ENCODE data around the gene MRPS24.
"Not testable (repeated sequence)": the region's sequence is repeated elsewhere in the genome, so short reads cannot be mapped to it uniquely, and the experiment has no call there.

Gene MRPS24

DNA sequence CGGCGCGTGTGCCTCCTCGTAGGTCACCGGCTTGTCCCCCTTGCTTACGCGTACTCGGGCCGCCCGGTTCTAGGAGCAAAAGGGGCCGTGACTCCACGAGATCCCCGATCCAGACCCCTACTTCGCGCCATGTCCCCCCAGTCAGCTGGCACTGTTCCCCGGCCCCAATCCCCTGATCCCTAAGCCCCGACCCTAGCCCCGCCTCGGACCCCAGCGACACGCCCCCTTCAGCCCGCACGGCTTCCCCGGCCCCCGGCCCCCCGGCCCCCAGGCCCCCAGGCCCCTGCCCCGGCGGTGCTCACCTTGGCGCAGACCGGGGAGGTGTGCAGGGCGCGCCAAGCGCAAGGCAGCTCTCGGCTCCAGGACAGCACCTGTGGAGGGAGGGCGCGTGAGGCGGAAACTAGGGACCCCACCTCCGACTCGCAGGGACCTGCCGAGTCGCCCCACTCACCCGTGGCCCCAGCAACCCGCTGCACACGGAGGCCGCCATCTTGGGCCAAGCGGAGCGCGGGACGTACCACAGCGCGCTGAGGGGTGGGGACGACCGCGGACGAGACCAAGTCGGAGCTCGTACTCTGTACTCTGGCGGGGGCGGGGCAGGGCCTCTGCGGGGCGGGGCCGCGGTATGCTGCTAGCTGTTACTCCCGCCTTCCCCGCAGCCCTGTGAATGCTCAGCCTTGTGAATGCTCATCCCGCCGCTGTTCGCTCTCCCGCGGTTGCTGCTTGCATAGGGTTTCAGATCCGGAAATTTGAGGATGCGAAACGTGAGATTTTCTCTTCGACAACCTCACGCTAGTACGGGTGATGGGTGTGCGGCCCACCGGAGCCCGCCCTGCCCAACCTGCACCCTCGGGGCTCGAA lies at the start of gene MRPS24:
MRPS24 (minus strand) TSS at position 512 of the 861 bp plus-strand sequence; CDS start at position 490, 22 bp downstream.
- DNase-seq (ENCODE audit: low read depth): peak; percentile 70

DNA sequence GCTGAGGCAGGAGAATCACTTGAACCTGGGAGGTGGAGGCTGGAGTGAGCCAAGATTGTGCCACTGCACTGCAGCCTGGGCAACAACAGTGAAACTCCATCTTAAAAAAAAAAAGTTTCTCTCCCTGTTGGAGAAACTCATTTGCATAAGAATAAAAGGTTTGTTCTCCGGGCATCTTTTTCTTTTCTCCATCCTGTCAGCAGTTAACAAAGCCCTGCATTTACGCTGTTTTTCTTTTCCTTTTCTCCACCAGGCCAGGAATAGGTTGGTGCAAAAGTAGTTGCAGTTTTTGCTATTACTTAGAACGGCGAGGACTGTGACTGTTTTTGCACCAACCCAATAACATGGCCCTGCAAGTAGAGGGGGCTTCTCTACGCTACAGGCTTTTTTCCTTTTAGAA lies 46.6 kb upstream of the MRPS24 start:
- no peak for DNase-seq (ENCODE audit: low read depth)

DNA sequence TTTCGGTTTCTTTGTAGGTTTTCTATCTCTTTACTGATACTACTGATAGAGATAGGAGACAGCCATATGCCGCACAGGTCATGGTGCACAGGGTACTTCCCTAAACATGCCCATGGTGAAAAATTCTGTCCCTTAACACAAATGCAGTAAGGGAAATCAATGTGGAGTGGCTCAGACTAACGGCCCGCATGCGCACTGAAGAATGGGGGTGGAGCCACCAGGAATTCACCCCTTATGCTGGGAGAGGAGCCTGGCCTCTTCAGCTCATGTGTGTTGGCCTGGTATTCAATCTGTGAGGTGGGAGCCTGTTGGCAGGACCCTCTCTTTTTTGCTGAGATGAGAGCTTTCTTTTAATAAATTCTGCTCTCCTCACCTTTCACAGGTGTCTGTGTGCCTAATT lies 45.5 kb upstream of the MRPS24 start:
- no peak for DNase-seq (ENCODE audit: low read depth)

DNA sequence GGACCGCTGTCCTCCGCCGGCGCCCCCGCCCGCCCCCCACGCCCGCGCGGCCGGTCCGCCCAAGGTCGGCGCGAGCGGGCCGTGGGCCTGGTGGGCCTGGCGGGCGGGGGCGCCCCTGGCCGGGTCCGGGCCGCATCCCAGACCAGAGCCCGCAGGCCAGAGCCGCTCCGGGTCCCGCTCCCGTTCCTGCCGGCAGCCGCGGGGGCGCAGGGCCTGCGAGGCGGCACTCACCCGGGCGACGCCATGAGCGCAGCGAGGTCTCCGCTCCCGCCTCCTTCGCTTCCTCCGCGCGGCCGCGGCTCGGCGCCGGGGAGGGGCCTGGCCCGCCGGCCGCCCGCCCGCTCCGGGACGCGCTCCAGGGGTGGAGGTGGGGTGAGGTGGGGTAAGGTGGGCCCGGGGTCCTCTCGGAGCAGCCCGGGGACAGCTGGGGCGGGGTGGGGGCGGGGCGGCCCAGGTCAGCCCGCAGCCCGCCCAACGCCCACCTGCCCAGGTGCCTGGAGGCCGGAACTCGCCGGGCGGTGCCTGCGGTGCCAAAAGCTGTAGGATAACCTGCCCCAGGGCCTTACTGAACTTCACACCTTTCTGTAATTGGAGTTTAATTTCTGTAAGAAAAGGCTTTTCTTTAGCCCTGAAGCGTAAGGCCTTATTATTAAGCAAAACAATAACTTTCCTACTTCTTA lies 37.2 kb upstream of the MRPS24 start, which contains the start of gene URGCP:
URGCP (minus strand) TSS at position 266 of the 680 bp plus-strand sequence; CDS start at position 245, 21 bp downstream.
- no peak for DNase-seq (ENCODE audit: low read depth)

DNA sequence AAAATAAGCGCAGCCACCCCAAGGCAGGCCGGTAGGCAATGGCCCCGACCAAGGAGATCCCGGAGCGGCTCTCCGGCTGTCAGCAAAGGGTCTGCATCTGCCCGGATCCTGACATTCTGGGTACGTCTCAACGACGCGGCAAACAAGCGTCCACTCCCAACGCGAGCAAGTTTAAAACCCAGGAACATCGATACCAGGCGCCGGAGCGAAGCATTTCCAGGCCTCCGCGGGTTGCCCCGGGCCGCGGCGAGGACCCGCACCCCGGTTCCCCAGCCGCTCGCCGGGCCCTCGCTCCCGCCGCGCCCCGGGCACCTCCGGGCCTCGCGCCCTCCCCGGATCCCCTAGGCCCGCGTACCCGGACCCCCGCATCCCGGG lies 36.6 kb upstream of the MRPS24 start:
- DNase-seq (ENCODE audit: low read depth): no peak

DNA sequence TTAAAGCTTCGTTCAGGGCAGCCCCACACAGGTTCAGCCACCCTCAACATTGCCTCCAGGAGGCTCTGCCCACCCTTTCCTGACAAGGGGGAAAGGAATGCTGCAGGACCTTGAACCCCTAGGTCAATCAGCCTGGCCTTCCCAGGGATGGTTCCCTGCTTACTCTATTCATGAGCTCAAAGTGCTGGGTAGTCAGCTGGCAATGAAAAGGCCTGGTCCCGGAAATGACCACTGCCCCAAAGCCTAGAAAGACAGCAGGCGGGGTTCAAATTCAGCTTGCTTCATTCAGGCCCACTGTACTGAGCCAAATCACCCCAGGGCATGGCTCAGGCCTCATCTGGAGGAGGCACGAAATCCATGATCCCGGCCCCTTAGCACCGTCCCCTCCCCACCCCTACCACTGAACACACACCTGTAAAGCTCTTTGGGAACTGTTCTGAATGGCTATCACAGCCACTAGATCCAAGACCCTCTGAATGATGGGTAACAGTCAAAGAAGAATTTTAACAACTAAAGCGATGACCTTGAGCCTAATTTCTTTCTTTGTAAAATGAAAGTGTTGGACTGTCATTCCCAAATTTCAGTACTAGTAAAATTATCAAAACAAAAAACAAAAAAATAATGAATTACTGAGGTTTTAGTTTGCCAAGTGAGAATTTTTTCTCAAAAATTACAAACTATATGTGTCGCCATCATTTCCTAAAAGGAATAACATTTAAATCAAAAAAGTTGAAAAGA lies 36.1 kb upstream of the MRPS24 start:
- DNase-seq (ENCODE audit: low read depth): no peak

DNA sequence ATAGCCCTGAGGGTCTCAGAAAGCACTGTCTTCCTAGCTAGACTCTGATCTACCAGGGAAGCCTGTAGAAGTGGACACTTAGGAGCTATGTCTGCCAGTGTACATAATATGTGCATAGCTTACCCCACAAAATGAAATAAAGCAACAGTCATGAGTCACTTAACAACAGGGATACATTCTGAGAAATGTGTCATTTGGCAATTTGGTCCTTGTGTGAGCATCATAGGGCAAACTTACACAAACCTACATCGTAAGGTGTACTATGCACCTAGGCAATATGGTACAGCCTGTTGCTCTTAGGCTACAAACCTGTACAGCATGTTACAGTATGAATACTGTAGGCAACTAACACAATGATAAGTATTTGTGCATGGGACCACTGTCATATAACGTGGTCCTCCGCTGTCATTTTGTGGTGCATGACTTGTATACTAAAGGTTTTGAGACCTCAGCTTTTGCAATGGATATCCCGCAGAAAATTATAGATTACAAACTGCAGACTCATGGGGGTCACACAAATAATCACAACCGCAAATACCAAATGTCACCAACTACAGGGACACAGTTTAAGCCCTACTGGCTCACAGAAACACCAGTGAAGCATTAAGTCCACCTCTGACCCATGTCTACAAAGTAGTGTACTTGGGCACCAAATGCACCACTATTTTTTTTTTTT lies 35.4 kb upstream of the MRPS24 start:
- DNase-seq (ENCODE audit: low read depth): no peak

DNA sequence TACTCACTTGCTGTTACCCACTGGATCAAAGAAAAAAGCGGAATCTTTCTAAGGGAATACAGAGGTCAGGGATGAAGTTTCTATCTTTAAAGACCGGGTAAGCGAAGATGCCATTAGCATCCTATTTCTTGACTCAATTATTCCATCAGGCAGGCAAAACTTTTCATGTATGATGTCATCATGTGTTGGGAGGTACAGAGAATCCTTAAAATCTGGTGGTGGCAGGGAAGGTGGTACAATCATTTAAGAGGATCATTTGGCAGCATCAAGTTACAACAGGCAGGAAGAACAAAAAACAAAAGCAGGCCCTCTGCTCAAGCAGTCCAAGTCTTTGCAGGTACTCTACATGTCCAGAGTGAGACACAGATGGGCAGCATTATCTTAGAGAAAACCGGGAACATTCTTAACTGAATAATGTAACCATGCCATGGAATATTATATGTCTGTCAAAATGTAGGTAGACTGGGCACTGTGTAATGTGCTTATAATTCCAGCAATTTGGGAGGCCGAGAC lies 33.3 kb upstream of the MRPS24 start:
- DNase-seq (ENCODE audit: low read depth): no peak

DNA sequence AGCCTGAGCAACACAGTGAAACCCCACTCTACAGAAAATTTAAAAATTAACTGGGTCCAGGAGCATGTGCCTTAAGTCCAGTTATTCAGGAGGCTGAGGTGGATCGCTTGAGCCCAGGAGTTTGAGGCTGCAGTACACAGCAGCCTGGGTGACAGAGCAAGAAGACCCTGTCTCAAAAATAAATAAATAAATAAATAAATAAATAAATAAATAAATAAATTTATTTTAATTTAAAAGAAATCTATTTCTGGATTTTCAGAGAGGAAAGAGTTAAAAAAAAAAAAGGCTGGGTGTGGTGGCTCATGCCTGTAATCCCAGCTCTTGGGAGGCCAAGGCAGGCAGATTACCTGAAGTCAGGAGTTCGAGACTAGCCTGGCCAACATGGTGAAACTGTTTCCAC lies 29.3 kb upstream of the MRPS24 start:
- not testable (repeated sequence) for DNase-seq (ENCODE audit: low read depth)

DNA sequence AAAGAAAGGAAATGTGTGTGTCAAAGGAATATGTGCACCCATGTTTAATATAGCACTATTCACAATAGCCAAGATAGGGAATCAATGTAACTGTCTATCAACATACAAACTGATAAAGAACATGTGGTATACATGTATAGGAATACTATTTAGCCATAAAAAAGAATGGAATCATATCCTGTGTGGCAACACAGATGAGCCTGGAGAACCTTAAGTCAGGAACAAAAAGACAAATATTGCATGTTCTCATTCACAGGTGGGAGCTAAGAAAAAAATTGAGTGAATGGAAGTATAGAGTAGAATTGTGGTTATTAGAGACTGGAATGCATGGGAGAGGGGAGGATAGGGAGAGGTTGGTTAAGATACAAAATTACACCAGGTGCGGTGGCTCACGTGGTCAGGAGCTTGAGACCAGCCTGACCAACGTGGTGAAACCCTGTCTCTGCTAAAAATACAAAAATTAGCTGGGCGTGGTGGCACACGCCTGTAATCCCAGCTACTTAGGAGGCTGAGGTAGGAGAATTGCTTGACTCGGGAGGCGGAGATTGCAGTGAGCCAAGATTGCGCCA lies 26.6 kb upstream of the MRPS24 start:
- DNase-seq (ENCODE audit: low read depth): no peak

DNA sequence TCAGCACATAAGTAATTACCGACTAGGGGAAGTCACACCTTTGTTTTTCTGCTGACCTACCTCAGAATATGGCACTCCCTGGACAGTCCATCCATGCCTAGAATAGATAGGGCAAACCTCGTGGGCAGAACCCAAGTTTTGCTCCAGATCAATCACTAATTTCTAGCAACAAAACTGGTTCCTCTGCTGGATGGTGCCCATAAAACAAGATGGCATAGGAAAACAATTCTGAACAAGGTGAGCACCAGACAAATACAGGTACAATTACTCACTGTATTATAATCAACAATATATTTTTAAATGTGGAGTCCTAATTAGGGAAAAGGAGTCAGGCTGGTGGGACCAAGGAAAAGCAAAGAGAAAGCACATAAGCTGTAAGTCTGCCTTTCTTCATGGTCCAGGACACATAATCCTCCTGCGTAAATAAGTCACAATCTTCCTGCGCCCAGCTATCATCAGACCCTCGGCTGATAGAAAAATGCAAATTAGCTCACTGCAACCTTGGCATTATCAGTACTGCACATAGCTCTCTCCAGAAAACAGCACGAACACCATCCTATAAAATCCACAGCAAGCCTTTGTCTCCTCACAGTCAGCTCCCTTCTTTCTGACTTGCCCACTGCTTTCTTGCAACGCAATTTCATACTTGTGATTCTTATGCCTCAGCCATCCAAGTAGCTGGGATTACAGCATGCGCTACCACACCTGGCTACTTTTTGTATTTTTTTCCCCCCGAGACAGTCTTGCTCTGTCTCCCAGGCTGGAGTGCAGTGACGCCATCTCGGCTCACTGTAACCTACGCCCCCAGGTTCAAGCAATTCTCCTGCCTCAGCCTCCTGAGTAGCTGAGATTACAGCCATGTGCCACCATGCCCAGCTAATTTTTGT lies 22.0 kb upstream of the MRPS24 start:
- no peak for DNase-seq (ENCODE audit: low read depth)

DNA sequence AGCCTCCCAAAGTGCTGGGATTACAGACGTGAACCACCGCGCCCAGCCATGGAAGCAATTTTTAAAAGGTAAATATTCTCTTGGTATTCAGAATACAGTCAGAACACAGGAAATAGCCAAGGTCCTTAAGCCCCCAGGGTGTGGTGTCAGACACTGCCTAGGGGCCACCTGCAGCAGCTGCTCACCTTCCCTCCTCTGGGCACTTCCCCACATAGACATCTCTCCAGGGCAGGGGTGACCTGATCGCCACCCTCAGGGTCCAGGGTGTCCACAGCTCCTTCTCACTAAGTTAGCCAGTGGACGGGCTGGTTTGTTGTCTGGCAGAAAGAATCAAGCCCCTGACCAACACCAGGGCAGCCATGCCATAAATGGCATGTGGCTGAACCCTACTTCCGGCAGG lies 21.2 kb upstream of the MRPS24 start:
- DNase-seq (ENCODE audit: low read depth): no peak

DNA sequence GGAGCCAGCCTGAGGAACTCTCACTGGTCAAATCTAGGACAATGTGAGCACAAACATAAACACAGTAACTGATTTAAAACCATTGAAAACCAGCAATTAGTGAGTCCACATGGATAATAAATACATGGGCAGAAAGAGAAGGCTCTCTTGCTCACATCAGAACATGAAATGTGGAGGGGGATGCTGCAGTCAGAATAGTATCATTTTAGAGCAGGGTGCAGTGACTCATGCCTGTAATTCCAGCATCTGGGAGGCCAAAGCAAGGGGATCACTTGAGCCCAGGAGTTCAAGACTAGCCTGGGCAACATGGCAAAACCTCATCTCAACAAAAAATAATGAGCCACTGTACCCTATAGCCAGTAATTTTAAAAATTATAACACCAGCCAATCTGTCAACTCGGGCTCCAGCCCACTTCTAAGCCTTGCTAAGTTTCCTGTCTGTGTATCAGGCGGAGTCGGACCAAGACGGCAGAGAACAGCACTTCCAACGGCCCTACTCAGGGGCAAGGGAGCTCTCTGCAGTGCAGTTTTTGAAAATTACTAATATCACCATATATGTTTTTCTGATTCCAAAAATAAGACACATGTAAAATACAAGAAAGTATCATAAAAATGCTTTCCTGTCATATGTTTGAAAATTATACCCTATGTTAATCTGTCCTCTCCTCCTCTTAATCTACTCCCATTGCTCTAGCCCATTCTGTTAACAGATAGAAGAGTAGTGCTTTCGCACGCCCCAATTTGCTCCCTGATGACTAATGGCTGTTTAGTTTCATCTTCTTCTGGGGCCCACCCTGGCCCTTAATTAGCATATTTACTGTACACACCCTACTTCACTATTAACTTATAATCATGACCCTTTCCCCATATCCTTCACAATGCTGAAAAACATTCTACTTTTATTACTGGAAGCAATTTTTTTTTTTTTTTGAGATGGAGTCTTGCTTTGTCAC lies 20.0 kb upstream of the MRPS24 start:
- no peak for DNase-seq (ENCODE audit: low read depth)

DNA sequence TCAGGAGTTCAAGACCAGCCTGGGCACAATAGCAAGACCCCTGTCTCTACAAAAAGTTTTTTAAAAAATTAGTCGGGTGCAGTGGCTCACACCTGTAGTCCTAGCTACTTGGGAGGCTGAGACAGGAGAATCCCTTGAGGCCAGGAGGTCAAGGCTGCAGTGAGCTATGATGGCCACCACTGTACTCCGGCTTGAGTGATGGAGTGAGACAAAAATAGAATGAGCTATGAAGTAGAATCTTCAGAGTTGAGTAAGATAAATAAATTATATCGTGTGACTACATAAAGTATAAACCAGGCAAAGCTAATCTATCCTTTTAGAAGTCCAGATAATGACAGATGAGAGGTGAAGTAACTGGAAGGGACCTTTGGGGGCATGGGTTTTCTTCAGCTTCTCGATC lies 15.3 kb upstream of the MRPS24 start:
- no peak for DNase-seq (ENCODE audit: low read depth)

DNA sequence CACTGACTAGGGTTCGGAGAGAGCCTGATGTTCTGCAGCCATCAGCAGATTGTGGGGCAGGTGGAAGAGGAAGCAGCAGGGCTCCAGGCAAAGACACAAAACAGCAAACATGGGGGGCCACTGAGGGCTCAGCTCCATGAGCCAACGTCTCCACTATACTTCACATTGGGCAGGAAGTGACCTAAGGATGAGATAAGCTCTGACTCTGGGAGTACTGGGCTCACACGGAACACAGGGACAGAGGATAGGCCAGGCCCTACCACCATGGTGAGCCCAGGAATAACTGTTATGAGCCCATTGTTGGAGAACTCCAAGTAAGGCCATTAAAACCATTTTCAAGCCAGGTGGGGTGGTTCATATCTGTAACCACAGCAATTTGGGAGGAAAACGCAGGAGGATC lies 14.9 kb upstream of the MRPS24 start:
- no peak for DNase-seq (ENCODE audit: low read depth)

DNA sequence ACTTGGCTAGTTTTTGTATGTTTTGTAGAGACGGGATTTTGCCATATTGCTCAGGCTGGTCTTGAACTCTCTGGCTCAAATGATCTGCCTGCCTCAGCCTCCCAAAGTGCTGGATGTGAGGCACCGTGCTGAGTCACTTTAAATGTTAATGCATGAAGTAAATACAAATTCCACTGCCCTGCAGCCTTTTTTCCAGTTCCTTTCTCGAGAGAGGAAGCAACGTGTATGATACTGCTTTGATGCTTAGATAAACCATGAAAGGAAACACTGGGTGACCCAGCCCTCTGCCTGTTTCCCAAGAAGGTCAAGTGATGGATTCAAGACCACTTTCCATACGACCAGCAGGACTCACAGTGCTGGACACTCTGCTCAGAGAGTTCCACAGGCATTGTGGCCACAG lies 11.3 kb upstream of the MRPS24 start:
- DNase-seq (ENCODE audit: low read depth): no peak

DNA sequence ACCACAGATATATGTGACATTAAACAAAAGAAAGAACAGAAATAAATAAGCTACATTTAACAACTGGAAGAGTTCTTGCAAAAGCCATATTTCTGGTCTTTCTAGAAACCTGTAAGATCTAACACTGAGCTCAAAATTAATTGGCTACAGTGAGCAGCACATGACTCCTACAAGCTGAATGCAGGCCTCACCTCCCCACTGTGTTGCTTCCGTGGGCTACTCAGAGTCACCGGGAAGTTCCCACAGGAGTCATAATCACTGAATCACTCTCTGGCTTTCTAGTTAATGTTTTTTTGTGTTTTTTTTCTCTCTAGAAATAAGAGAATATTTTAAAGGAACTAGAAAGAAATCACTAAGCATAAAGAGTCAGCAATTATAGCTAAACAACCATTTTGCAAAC lies 10.2 kb upstream of the MRPS24 start:
- no peak for DNase-seq (ENCODE audit: low read depth)

DNA sequence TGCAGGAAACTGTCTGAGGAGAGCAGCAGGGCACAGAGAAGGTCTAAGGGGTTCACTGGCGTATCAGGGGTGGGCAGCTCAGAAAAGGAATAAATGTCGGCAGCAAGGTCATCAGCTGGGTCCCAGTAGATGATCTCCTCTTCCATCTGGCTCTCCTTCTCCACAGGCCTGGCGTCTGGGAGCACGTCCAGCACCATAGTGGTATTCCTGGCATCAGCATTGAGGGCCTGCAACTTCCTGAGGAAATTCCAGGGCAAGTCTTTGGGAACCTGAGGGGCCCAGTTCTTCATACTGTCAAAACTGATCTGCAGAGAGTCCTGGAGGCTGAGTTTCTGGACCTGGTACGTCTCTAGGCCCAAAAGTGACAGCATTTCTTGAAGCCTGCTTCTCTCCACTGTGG lies 9.6 kb upstream of the MRPS24 start:
- DNase-seq (ENCODE audit: low read depth): no peak

Measured in HS-27A (cell line).